ENCODE results near the gene FAM131B.

Gene FAM131B

GRCh38 chr7:143359771-143360353 is 2.7 kb downstream of the FAM131B start:
- DNase-seq (ENCODE audit: low read depth in 2 of 2): no peak

- DNase-seq (ENCODE audit: low read depth in 2 of 2): no peak
These were observed 3.9 kb downstream of the FAM131B start for GRCh38 chr7:143358626-143359025.

GRCh38 chr7:143356414-143357050 is 6.0 kb downstream of the FAM131B start:
- DNase-seq (ENCODE audit: low read depth in 2 of 2): no peak

- no peak for DNase-seq (ENCODE audit: low read depth in 2 of 2)
These were observed 6.8 kb downstream of the FAM131B start for GRCh38 chr7:143355450-143356385.

- no peak for DNase-seq (ENCODE audit: low read depth in 2 of 2)
These were observed 7.5 kb downstream of the FAM131B start for GRCh38 chr7:143354965-143355364.

GRCh38 chr7:143354376-143354775 is 8.1 kb downstream of the FAM131B start:
- no peak for DNase-seq (ENCODE audit: low read depth in 2 of 2)

GRCh38 chr7:143352531-143353002 is 9.9 kb downstream of the FAM131B start:
- no peak for DNase-seq (ENCODE audit: low read depth in 2 of 2)

- no peak for DNase-seq (ENCODE audit: low read depth in 2 of 2)
These were observed 10.9 kb downstream of the FAM131B start for GRCh38 chr7:143351574-143351973.

- no peak for DNase-seq (ENCODE audit: low read depth in 2 of 2)
These were observed 11.5 kb downstream of the FAM131B start for GRCh38 chr7:143351060-143351459.

- DNase-seq (ENCODE audit: low read depth in 2 of 2): no peak
These were observed 14.6 kb downstream of the FAM131B start for GRCh38 chr7:143347950-143348349.

- DNase-seq (ENCODE audit: low read depth in 2 of 2): no peak
These were observed 16.5 kb downstream of the FAM131B start for GRCh38 chr7:143346018-143346417.

GRCh38 chr7:143345428-143345900 is 17.0 kb downstream of the FAM131B start:
- DNase-seq (ENCODE audit: low read depth in 2 of 2): peak; percentile 33 to 47

- no peak for DNase-seq (ENCODE audit: low read depth in 2 of 2)
These were observed 18.9 kb downstream of the FAM131B start for GRCh38 chr7:143343596-143343995.

GRCh38 chr7:143341842-143342241 is 20.7 kb downstream of the FAM131B start:
- DNase-seq (ENCODE audit: low read depth in 2 of 2): no peak

- no peak for DNase-seq (ENCODE audit: low read depth in 2 of 2)
These were observed 25.3 kb downstream of the FAM131B start for GRCh38 chr7:143337216-143337615.

- no peak for DNase-seq (ENCODE audit: low read depth in 2 of 2)
These were observed 28.3 kb downstream of the FAM131B start for GRCh38 chr7:143334244-143334643.

- no peak for DNase-seq (ENCODE audit: low read depth in 2 of 2)
These were observed 31.2 kb downstream of the FAM131B start for GRCh38 chr7:143331179-143331801.

GRCh38 chr7:143329471-143330170 is 32.9 kb downstream of the FAM131B start:
- no peak for DNase-seq (ENCODE audit: low read depth in 2 of 2)

GRCh38 chr7:143327903-143328302 is 34.6 kb downstream of the FAM131B start:
- no peak for DNase-seq (ENCODE audit: low read depth in 2 of 2)

- DNase-seq (ENCODE audit: low read depth in 2 of 2): no peak
These were observed 37.3 kb downstream of the FAM131B start for GRCh38 chr7:143325240-143325639.

GRCh38 chr7:143323653-143324052 is 38.9 kb downstream of the FAM131B start:
- DNase-seq (ENCODE audit: low read depth in 2 of 2): no peak

All from stimulated activated CD8-positive, alpha-beta memory T cell treated with anti-CD3 and anti-CD28 coated beads, Interleukin-7, amount 100 ng/mL, for 4 hours (primary cell).